GM18867 (cell line): ENCODE data around the gene ZNF225.
"Not testable (repeated sequence)": the region's sequence is repeated elsewhere in the genome, so short reads cannot be mapped to it uniquely, and the experiment has no call there.

Experiments
- ATAC-seq: cut with Tn5 transposase; IDR thresholded peaks from one replicate; pipeline ENCODE4 v1.9.1; 2021; ENCODE audit warnings: mild to moderate bottlenecking, moderate library complexity; ENCODE audit not compliant: unreplicated experiment

The ZNF225 gene

GRCh38 chr19:44113138-44113783 lies at the start of gene ZNF225:
Gene ZNF225 (plus strand): TSS chr19:44113399. CDS start chr19:44115828, 2,429 bp downstream.
- peak; percentile 93 for ATAC-seq

GRCh38 chr19:44066305-44066704 lies 46.9 kb upstream of the ZNF225 start:
- ATAC-seq = no peak

- no peak for ATAC-seq
These were observed 43.8 kb upstream of the ZNF225 start for GRCh38 chr19:44069415-44069814.

GRCh38 chr19:44071824-44072542 lies 41.2 kb upstream of the ZNF225 start, which contains the start of gene ZNF284:
Gene ZNF284 (plus strand): TSS chr19:44072159. CDS start chr19:44076390, 4,231 bp downstream.
- peak; percentile 91 for ATAC-seq

GRCh38 chr19:44072543-44073401 lies 40.4 kb upstream of the ZNF225 start:
- ATAC-seq = no peak

GRCh38 chr19:44076325-44076724 lies 36.9 kb upstream of the ZNF225 start:
- ATAC-seq = no peak

- ATAC-seq = no peak
These were observed 21.1 kb upstream of the ZNF225 start for GRCh38 chr19:44092108-44092507.

- ATAC-seq = peak; percentile 84
These were observed 19.1 kb upstream of the ZNF225 start, which contains the start of gene ZNF224 for GRCh38 chr19:44093931-44094765. Gene ZNF224 (plus strand): TSS chr19:44094361. CDS start chr19:44097874, 3,513 bp downstream.

- ATAC-seq = no peak
These were observed 5.4 kb upstream of the ZNF225 start for GRCh38 chr19:44107751-44108150.

GRCh38 chr19:44109458-44109857 lies 3.7 kb upstream of the ZNF225 start:
- no peak for ATAC-seq

GRCh38 chr19:44111910-44112463 lies 1.2 kb upstream of the ZNF225 start:
- no peak for ATAC-seq

GRCh38 chr19:44112802-44113137 lies 429 bp upstream of the ZNF225 start:
- ATAC-seq = peak; percentile 23

GRCh38 chr19:44113784-44114390 lies 688 bp downstream of the ZNF225 start:
- no peak for ATAC-seq

GRCh38 chr19:44121162-44121561 lies 8.0 kb downstream of the ZNF225 start:
- ATAC-seq = not testable (repeated sequence)

- ATAC-seq = no peak
These were observed 18.8 kb downstream of the ZNF225 start for GRCh38 chr19:44131955-44132354.

- peak; percentile 77 for ATAC-seq
These were observed 28.2 kb downstream of the ZNF225 start, which contains the start of gene ZNF234 for GRCh38 chr19:44141191-44142058. Gene ZNF234 (plus strand): TSS chr19:44141554. CDS start chr19:44144633, 3,079 bp downstream.

GRCh38 chr19:44142059-44142433 lies 28.8 kb downstream of the ZNF225 start:
- no peak for ATAC-seq

GRCh38 chr19:44149776-44150175 lies 36.6 kb downstream of the ZNF225 start:
- ATAC-seq = no peak

- ATAC-seq = no peak
These were observed 38.3 kb downstream of the ZNF225 start for GRCh38 chr19:44151491-44151890.
